Neural cell (in vitro differentiated cells): ENCODE results near the gene MDGA2.

ENCODE experiments used
- EP300 ChIP-seq: fragments of 450-650 bp; conservative IDR thresholded peaks from 2 replicates; pipeline ENCODE4 v1.6.1; 2014; ENCODE audit warnings: antibody characterized with exemption, mild to moderate bottlenecking, moderate library complexity; ENCODE audit not compliant: poor library complexity, severe bottlenecking
- MXI1 ChIP-seq: fragments of 450-650 bp; conservative IDR thresholded peaks from 2 replicates; pipeline ENCODE4 v1.6.1; 2014; ENCODE audit warnings: antibody characterized with exemption, mild to moderate bottlenecking; ENCODE audit not compliant: poor library complexity, severe bottlenecking
- POLR2AphosphoS5 ChIP-seq: IDR thresholded peaks from 2 replicates; pipeline ENCODE4 v1.6.1; 2012
- RAD21 ChIP-seq: fragments of 450-650 bp; conservative IDR thresholded peaks from 2 replicates; pipeline ENCODE4 v1.6.1; 2014; ENCODE audit warnings: antibody characterized with exemption, mild to moderate bottlenecking, moderate library complexity
- TF ChIP-seq, protein P1 (sequence below): fragments of 450-650 bp; IDR thresholded peaks from 2 replicates; pipeline ENCODE4 v1.5.1; 2014; ENCODE audit warnings: antibody characterized with exemption, mild to moderate bottlenecking, moderate library complexity; ENCODE audit not compliant: poor library complexity, severe bottlenecking

- TF ChIP-seq, protein P1, sequence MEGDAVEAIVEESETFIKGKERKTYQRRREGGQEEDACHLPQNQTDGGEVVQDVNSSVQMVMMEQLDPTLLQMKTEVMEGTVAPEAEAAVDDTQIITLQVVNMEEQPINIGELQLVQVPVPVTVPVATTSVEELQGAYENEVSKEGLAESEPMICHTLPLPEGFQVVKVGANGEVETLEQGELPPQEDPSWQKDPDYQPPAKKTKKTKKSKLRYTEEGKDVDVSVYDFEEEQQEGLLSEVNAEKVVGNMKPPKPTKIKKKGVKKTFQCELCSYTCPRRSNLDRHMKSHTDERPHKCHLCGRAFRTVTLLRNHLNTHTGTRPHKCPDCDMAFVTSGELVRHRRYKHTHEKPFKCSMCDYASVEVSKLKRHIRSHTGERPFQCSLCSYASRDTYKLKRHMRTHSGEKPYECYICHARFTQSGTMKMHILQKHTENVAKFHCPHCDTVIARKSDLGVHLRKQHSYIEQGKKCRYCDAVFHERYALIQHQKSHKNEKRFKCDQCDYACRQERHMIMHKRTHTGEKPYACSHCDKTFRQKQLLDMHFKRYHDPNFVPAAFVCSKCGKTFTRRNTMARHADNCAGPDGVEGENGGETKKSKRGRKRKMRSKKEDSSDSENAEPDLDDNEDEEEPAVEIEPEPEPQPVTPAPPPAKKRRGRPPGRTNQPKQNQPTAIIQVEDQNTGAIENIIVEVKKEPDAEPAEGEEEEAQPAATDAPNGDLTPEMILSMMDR, result no peak
- TF ChIP-seq POLR2AphosphoS5 (no peak), MXI1 (no peak), RAD21 (no peak), EP300 (no peak)
Observed at GRCh38 chr14:47270715-47271114, 404.7 kb downstream of the MDGA2 start.
